RWPE2 (cell line): ENCODE measurements around the gene ICE1.
A peak's percentile ranks its signal among the peaks of the same experiment; 100 is the strongest.

Experiments
- ATAC-seq: fragments of 200-7000 bp; cut with Tn5 transposase; 3 replicates; pipeline ENCODE4 v1.9.1; 2021; ENCODE audit warnings: low read depth
- DNase-seq: peaks from one replicate; pipeline ENCODE4 v3.0.0-alpha.2; 2020; ENCODE audit warnings: low spot score
- H3K27ac ChIP-seq: fragments of 450-650 bp; 2 replicates; pipeline ENCODE4 v1.5.1; 2017; ENCODE audit warnings: mild to moderate bottlenecking; ENCODE audit not compliant: poor library complexity, severe bottlenecking
- H3K27me3 ChIP-seq: fragments of 250-450 bp; sonication (Bioruptor Pico); 2 replicates; pipeline ENCODE4 v1.5.1; 2021; ENCODE audit warnings: mild to moderate bottlenecking, moderate library complexity; ENCODE audit not compliant: insufficient read depth, poor library complexity, severe bottlenecking
- H3K36me3 ChIP-seq: fragments of 250-450 bp; sonication (Bioruptor Pico); 2 replicates; pipeline ENCODE4 v1.5.1; 2020; ENCODE audit warnings: low read depth, mild to moderate bottlenecking, moderate library complexity
- H3K4me1 ChIP-seq: fragments of 250-450 bp; sonication (Bioruptor Pico); 2 replicates; pipeline ENCODE4 v1.5.1; 2021; ENCODE audit warnings: mild to moderate bottlenecking, moderate library complexity; ENCODE audit not compliant: insufficient read depth, poor library complexity, severe bottlenecking
- H3K4me3 ChIP-seq: fragments of 250-450 bp; sonication (Bioruptor Pico); 2 replicates; pipeline ENCODE4 v1.5.1; 2021; ENCODE audit warnings: mild to moderate bottlenecking, moderate library complexity; ENCODE audit not compliant: severe bottlenecking
- H3K9me3 ChIP-seq: fragments of 250-450 bp; sonication (Bioruptor Pico); 2 replicates; pipeline ENCODE4 v1.5.1; 2021; ENCODE audit warnings: mild to moderate bottlenecking, moderate library complexity; ENCODE audit not compliant: severe bottlenecking
- TF ChIP-seq, protein P1 (sequence below): fragments of 450-650 bp; IDR thresholded peaks from one replicate; pipeline ENCODE4 v1.5.1; 2017; ENCODE audit warnings: mild to moderate bottlenecking, moderate library complexity; ENCODE audit not compliant: poor library complexity, severe bottlenecking

Gene ICE1

DNA sequence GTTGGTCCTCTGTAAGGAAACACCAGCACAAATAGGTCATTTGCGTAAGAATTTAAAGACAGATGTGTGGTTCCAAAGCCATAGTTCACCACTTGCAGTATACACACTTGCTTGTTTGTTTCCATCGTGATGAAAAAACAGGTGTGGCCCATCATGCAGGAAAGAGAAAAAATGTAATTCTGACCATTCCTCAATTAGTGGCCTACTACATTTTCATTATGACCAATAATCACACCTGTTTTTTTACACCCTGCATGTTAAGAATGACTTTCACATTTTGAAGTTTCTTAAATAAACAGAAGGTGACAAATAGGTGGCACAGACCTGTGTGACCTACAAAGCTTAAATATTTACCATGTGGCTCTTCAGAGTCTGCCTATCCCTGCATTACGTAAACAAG lies 2.2 kb upstream of the ICE1 start:
- Histone ChIP-seq H3K27me3 (no peaks in the 10 kb centered on the region), H3K9me3 (no peaks in the 10 kb centered on the region), H3K27ac (no peak overlapping the region), H3K4me3 (no peak overlapping the region), H3K36me3 (0 out of 2 replicates have a peak, but pooled peaks cover 3% of the 10 kb centered on the region), H3K4me1 (peaks cover 4% of the 10 kb centered on the region)
- ATAC-seq (no peak), DNase-seq (no peak)
- TF ChIP-seq, protein P1, sequence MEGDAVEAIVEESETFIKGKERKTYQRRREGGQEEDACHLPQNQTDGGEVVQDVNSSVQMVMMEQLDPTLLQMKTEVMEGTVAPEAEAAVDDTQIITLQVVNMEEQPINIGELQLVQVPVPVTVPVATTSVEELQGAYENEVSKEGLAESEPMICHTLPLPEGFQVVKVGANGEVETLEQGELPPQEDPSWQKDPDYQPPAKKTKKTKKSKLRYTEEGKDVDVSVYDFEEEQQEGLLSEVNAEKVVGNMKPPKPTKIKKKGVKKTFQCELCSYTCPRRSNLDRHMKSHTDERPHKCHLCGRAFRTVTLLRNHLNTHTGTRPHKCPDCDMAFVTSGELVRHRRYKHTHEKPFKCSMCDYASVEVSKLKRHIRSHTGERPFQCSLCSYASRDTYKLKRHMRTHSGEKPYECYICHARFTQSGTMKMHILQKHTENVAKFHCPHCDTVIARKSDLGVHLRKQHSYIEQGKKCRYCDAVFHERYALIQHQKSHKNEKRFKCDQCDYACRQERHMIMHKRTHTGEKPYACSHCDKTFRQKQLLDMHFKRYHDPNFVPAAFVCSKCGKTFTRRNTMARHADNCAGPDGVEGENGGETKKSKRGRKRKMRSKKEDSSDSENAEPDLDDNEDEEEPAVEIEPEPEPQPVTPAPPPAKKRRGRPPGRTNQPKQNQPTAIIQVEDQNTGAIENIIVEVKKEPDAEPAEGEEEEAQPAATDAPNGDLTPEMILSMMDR, result no peak

DNA sequence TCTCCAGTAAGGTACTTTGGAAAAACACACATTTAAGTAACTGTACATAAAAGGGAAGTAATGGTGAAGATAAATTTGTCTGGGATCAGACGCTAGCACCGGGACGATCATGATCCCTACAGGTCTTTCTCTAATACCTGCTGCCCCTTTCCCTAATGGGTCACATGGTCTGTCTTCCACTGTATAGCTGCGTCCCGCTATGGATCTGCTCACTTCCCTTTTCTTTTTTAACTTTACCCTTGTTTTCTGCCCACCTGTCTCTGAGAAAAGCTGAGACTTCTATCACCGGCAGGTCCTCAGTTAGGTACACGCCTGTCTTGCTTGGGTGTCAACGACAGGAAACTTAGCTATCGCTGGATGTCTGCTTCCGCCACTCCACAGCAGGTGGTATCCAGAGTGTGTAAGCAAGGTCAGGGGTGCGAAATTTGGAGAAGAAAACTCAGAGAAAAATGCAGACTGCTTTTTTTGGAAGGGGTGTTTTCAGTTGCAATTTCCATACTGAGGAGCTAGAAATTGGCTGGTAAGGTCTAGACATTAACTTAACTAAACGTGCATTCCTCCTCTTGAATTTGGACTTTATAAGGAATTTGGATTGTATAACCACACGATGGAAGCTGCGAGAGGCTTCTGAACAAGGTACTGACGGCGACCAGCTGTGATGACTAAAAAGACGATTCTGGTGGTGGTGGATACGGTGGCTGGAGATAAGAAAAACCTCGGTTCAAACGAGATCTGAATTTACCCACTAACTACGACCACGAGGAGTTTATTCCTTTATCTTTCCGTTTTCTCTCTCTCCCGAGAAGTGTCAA lies 1.1 kb upstream of the ICE1 start:
- peaks cover 4% of the 10 kb centered on the region for H3K4me1 ChIP-seq
- no peaks in the 10 kb centered on the region for H3K27me3 ChIP-seq

DNA sequence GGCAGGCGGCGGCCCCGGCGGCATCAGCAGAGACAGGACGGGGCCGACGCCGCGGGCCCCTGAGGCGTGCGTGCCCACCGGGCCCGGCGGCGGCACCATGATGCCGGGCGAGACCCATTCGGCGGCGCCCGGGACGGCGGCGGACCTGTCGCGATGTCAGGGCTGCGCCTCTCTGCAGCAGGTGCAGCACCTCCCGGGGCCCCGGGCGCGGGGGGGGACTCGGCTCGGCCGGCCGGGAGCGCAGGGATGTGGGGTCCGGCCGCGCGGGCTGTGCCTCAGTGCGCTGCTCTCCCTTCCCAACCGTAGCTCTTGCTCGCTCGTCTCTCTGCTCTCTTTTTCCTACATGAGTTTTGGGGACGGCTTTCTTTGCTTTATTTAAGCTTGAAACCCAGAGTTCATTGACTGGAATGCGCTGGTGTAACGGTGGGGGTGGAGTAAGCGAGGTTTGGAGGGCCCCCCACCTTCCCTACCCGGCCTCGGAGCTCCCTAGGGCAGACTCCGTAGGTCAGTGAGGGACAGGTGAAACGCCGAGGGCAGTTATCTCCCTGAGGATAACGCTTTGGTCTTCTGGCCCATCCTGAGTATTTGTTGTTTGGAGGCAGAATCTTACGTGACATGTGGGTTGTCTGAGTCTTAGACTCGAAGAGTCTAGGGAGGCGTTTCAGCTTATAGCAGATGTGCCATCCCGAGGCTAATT lies 490 bp downstream of the ICE1 start:
- H3K36me3 ChIP-seq, result peaks cover 14% of the 10 kb centered on the region; the same call in 1 of the 2 replicates
- H3K27me3 ChIP-seq, result no peaks in the 10 kb centered on the region
- ATAC-seq (peak; percentile 11), DNase-seq (no peak)
- H3K4me3 ChIP-seq, result peak overlapping the region; percentile 93
- peaks cover 4% of the 10 kb centered on the region for H3K4me1 ChIP-seq
- H3K27ac ChIP-seq, result peak overlapping the region; percentile 76
- TF ChIP-seq, protein P1, result no peak
- no peaks in the 10 kb centered on the region for H3K9me3 ChIP-seq

More for the DNA sequence above, 1.1 kb upstream of the ICE1 start:
- Histone ChIP-seq H3K27ac (peak overlapping the region; percentile 76), H3K9me3 (no peaks in the 10 kb centered on the region), H3K4me3 (peak overlapping the region; percentile 93), H3K36me3 (0 out of 2 replicates have a peak, but pooled peaks cover 7% of the 10 kb centered on the region)
- DNase-seq (no peak), ATAC-seq (no peak)
- TF ChIP-seq, protein P1, result no peak

DNA sequence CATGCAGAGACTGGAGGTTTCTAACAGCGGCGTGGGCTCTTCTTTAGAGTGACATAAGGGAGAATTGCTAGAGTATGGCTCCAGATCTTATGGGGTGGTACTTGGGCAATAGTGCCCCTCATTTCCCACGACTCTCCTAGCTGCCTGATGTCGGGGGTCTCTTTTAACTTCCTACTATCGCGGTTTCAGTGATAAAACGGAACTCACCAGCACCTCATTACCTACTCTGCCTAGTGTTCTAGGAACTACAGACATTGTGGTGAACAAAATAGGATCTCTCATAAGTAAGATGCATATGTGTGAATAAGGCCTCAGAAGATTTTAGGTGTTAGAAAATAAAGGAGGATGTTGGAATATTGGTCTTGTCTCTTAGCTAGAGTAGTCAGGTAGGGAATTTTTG lies 1.1 kb downstream of the ICE1 start:
- peaks cover 14% of the 10 kb centered on the region; the same call in 1 of the 2 replicates for H3K36me3 ChIP-seq
- H3K27me3 ChIP-seq, result no peaks in the 10 kb centered on the region
- no peak for DNase-seq
- peaks cover 4% of the 10 kb centered on the region for H3K4me1 ChIP-seq
- TF ChIP-seq, protein P1, result no peak
- no peak overlapping the region for H3K27ac ChIP-seq
- peak overlapping the region; percentile 93 for H3K4me3 ChIP-seq
- no peaks in the 10 kb centered on the region for H3K9me3 ChIP-seq
- no peak for ATAC-seq
